Choroid plexus epithelial cell (primary cell): ENCODE results near the gene PLCH1.

Experiments
- DNase-seq: peaks from one replicate; pipeline ENCODE4 v3.0.0-alpha.2; 2010; ENCODE audit warnings: low read depth
- H3K4me3 ChIP-seq: 2 replicates; pipeline ENCODE4 v1.5.1; 2011; ENCODE audit warnings: low read depth, mild to moderate bottlenecking, control low read depth, low read length, moderate library complexity
- TF ChIP-seq, protein P1 (sequence below): conservative IDR thresholded peaks from 2 replicates; pipeline ENCODE4 v1.5.1; 2011; ENCODE audit warnings: low read depth, mild to moderate bottlenecking, control low read depth, inconsistent platforms, low read length, moderate library complexity

PLCH1 gene

GRCh38 chr3:155608228-155608920, 136.5 kb downstream of the PLCH1 start:
- TF ChIP-seq, protein P1, sequence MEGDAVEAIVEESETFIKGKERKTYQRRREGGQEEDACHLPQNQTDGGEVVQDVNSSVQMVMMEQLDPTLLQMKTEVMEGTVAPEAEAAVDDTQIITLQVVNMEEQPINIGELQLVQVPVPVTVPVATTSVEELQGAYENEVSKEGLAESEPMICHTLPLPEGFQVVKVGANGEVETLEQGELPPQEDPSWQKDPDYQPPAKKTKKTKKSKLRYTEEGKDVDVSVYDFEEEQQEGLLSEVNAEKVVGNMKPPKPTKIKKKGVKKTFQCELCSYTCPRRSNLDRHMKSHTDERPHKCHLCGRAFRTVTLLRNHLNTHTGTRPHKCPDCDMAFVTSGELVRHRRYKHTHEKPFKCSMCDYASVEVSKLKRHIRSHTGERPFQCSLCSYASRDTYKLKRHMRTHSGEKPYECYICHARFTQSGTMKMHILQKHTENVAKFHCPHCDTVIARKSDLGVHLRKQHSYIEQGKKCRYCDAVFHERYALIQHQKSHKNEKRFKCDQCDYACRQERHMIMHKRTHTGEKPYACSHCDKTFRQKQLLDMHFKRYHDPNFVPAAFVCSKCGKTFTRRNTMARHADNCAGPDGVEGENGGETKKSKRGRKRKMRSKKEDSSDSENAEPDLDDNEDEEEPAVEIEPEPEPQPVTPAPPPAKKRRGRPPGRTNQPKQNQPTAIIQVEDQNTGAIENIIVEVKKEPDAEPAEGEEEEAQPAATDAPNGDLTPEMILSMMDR: no peak
- H3K4me3 ChIP-seq: no peak overlapping the region
- DNase-seq: no peak

DNA sequence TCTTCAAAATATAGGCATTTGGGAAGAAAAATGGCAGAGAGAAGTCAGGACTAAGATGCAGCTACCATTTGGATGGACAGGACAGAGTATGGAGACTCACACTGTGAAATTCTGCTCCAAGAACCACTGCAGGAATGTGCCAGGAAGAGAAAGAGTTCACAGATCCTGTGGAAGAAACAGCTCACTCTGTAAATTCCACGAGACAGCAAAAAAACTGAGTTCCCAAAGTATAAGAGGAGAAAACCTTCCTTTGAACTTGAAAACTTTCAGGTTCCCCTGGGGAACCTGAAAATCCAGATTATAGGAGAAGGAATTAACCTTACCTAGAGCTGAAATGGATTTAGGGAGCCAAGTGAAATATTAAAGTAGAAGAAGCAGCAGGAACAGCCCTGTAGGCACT, 137.1 kb downstream of the PLCH1 start:
- TF ChIP-seq, protein P1: no peak
- no peak overlapping the region for H3K4me3 ChIP-seq

DNA sequence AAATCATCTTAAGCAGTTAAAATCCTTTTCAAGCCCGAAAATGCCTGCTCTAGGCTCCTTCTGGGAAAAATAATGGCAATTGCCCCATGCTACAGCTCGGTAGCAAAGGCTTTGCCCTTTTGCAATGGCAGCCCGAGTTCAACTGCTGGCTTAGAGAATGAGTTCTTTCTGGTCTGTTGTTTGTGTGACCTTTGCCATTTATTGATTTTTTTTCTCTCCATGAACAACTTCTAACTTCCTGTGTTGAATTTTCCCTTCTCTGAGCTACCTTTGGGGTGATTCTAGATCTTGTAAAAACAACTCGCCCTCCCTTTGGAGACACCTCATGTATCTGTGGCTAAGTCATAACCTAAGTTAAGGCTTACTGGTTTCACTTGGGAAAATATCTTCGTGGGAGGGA, 139.3 kb downstream of the PLCH1 start:
- no peak overlapping the region for H3K4me3 ChIP-seq
- TF ChIP-seq, protein P1: no peak
- DNase-seq: no peak

More for the DNA sequence above, 137.1 kb downstream of the PLCH1 start:
- DNase-seq: no peak

DNA sequence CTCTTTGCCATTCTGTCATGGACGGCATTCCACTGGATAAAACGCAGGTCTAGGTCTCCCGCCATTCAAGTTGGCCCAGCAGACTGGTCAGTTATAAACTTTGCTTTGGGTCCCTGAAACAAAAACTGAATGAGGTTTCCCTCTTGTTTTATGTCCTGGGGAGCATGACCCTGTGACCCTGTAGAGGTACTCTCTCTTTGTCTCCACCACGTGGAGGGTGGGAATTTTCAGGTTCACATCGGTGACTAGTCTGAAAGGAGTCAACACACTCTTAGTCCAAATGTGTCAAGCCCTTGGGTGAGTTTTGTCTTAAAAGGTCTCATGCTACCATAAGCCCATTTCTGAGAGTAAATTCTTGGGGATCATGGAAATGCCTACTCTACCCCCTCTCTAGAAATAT, 139.9 kb downstream of the PLCH1 start:
- H3K4me3 ChIP-seq: no peak overlapping the region
- TF ChIP-seq, protein P1: no peak
- no peak for DNase-seq

DNA sequence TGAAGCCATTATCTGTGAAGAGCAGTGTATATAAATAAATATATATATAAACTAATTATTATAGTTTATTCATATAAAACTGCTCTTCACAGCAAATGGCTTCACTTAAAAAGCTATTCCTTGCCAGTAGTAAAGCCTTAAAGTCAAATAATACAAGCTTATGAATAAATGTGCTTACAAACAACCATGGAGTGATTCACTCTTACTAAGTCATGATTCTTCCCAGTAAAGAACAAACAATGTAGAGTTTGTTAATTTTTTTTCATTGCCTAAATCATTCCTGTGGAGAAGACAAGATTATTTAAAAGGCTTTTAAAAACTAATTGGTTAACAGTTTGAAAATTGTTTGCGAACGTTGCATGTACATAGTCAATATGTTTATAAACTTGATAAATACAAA, 140.7 kb downstream of the PLCH1 start:
- H3K4me3 ChIP-seq: no peak overlapping the region
- TF ChIP-seq, protein P1: no peak
- no peak for DNase-seq

DNA sequence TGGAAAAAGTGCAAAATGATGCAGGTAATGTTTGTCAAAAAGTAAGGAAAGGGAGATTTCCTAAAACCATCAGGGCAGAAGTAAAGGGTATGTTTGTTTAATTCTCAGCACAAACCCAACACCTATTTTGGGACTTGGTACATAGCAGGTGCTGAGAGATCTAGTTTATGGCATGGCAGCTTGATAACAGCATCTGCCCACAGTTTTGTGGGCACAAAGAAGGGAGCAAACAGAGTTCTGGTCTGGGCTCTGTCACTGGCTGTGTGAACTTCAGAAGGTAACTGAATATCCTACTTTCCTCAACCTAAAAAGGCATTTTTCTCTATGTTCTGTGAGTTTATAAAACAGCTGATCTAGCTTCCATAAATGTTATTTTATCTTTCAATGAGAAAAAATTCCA, 141.6 kb downstream of the PLCH1 start:
- TF ChIP-seq, protein P1: no peak
- H3K4me3 ChIP-seq: no peak overlapping the region
- no peak for DNase-seq

- DNase-seq: no peak
- TF ChIP-seq, protein P1: no peak
- no peak overlapping the region for H3K4me3 ChIP-seq
Observed at GRCh38 chr3:155602307-155602706, 142.6 kb downstream of the PLCH1 start.
